ENCODE results near the gene C16orf86. TPM values are rescaled to one million over a fixed set of nuclear protein-coding genes. Genes with fewer than 3 reads are reported as not detected.

Gene C16orf86
- total RNA-seq, 3 donors from 2014 or later (not counting 1 experiment from before 2014, with no cell fraction given) = 3.5 to 4.4 (median 3.6) TPM

DNA sequence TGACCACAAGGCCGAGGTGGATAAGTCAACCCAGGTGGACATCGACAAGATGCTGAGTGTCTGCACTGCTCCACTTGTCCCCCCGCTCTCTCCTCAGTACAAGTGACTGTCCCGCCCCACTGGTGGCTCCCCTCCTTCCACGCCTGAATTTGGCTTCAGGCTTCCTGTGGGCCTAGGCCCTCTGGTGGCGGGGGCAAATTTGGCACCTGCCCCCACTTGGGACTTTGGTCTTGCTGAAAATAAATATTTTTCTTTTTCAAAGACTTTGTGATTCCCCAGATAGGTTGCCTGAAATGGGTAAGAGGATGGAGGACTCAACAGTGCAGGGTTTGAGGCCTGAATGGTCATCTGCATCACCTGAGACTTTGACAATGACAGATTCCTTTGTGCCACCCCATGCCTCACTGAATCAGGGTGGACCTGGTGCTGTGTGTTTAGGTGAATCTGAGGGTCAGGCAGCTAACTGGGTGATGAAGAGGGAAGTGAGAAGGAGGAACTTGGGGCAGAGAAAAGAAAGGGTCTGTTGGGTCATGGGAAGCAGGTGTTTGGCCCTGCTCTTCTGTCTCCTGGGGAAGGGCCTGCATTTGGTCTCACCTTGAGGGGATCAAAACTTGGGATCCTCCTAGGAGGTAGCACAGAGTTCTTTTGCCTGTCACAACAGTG, 2.0 kb downstream of the C16orf86 start:
- ATAC-seq (no peak), DNase-seq (peak in 1 of 2 donors; percentile 56)
- H3K27me3 Mint-ChIP-seq (ENCODE audit: low read depth in 2 of 2) = no peaks in the 10 kb centered on the region
- H3K9me3 Mint-ChIP-seq = no peaks in the 10 kb centered on the region
- Histone ChIP-seq H3K4me3 (ENCODE audit: low read length) (no peak overlapping the region), H3K27ac (ENCODE audit: low read length) (peak overlapping the region; percentile 50), H3K36me3 (ENCODE audit: control insufficient read depth, insufficient read depth, low read length) (no peaks in the 10 kb centered on the region), H3K9me3 (ENCODE audit: control insufficient read depth, insufficient read depth, low read length) (no peaks in the 10 kb centered on the region), H3K27me3 (ENCODE audit: control insufficient read depth, insufficient read depth, low read length) (no peaks in the 10 kb centered on the region), H3K4me1 (ENCODE audit: control insufficient read depth, insufficient read depth, low read length) (peaks cover 32% of the 10 kb centered on the region)
- peaks cover 5 to 27% of the 10 kb centered on the region in 2 donors for H3K4me1 Mint-ChIP-seq
- 75% methylated on average over 6 of the region's 6 CpGs for WGBS (ENCODE audit: insufficient coverage)
- peak overlapping the region in 1 of 2 donors; percentile 90 for H3K27ac Mint-ChIP-seq
- TF ChIP-seq, protein P1, sequence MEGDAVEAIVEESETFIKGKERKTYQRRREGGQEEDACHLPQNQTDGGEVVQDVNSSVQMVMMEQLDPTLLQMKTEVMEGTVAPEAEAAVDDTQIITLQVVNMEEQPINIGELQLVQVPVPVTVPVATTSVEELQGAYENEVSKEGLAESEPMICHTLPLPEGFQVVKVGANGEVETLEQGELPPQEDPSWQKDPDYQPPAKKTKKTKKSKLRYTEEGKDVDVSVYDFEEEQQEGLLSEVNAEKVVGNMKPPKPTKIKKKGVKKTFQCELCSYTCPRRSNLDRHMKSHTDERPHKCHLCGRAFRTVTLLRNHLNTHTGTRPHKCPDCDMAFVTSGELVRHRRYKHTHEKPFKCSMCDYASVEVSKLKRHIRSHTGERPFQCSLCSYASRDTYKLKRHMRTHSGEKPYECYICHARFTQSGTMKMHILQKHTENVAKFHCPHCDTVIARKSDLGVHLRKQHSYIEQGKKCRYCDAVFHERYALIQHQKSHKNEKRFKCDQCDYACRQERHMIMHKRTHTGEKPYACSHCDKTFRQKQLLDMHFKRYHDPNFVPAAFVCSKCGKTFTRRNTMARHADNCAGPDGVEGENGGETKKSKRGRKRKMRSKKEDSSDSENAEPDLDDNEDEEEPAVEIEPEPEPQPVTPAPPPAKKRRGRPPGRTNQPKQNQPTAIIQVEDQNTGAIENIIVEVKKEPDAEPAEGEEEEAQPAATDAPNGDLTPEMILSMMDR (IDR thresholded peaks at IDR 0.05) = no peak
- intact Hi-C loops (cut with micrococcal nuclease) = loop anchor here (1.0 to 5.0 kb wide), 3 partner anchors 121 to 147 kb away; partner anchors contain the start of genes RANBP10 and TSNAXIP1
- peak overlapping the region; percentile 60 for H3K4me3 Mint-ChIP-seq
- H3K36me3 Mint-ChIP-seq = no peaks in the 10 kb centered on the region

DNA sequence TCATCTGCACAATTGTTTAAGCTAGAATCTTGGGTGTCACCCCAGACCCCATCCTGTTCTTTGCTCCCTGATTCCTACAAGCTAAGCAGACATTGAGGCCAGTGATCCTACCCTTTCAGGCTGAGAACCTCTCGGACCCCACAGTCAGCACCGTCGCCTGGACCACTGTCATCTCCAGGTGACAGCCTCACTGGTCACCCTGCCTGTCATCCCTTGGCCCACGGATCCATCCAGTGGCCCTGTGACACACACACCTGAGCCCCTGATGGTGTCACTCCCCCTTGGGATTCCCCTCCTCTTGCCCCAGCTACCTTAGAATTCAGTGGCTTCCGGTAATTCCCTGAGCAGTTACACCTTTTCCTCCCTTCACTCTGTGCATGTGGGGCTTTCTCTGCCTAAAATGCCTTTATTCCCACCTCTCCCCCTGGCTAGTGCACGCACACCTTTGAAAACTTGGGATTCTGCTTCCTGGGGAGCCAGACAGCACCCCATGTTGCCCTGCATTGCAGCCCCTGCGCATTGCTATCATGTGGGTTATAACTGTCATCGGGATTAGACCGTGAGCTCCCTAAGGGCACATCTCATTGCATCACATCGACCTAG, 3.0 kb downstream of the C16orf86 start:
- Histone ChIP-seq H3K36me3 (ENCODE audit: control insufficient read depth, insufficient read depth, low read length) (no peaks in the 10 kb centered on the region), H3K27me3 (ENCODE audit: control insufficient read depth, insufficient read depth, low read length) (no peaks in the 10 kb centered on the region), H3K27ac (ENCODE audit: low read length) (no peak overlapping the region), H3K4me1 (ENCODE audit: control insufficient read depth, insufficient read depth, low read length) (peaks cover 32% of the 10 kb centered on the region), H3K9me3 (ENCODE audit: control insufficient read depth, insufficient read depth, low read length) (no peaks in the 10 kb centered on the region), H3K4me3 (ENCODE audit: low read length) (no peak overlapping the region)
- Mint-ChIP-seq H3K4me3 (peak overlapping the region; percentile 17), H3K36me3 (no peaks in the 10 kb centered on the region), H3K27ac (no peak overlapping the region), H3K9me3 (no peaks in the 10 kb centered on the region), H3K4me1 (peaks cover 5 to 22% of the 10 kb centered on the region in 2 donors), H3K27me3 (ENCODE audit: low read depth in 2 of 2) (no peaks in the 10 kb centered on the region)
- ATAC-seq (no peak), DNase-seq (no peak)
- WGBS (ENCODE audit: insufficient coverage) = 93% methylated on average over 10 of the region's 10 CpGs
- intact Hi-C loops (cut with micrococcal nuclease) = loop anchor here (5.0 kb wide), 1 partner anchor 138 kb away; the partner anchor contains the start of genes RANBP10 and TSNAXIP1
- TF ChIP-seq, protein P1 (IDR thresholded peaks at IDR 0.05) = no peak

DNA sequence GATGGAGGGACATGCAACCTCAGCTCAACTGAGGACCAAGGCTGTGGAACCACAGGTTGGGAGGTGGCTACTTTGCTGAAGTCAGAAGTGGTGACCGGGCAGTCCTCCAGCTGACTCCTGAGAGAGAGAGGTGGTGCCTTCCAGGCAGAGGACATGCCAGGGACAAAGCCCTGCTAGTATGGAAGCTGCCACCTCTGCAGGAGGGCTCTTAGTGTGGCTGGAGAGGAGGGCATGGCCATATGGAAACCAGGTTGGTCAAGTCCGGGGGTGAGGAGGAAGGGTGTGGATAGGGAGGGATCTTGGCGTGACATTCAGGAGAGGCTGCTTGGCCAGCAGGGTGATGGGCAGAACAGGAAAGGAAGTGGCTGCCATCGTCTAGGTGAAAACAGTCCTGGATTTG, 5.7 kb downstream of the C16orf86 start:
- no peak overlapping the region for H3K4me3 ChIP-seq (ENCODE audit: low read length)
- no peaks in the 10 kb centered on the region for H3K9me3 ChIP-seq (ENCODE audit: control insufficient read depth, insufficient read depth, low read length)
- 61% methylated on average over 4 of the region's 4 CpGs for WGBS (ENCODE audit: insufficient coverage)
- H3K27ac ChIP-seq (ENCODE audit: low read length) = no peak overlapping the region
- peaks cover 0 to 11% of the 10 kb centered on the region in 2 donors for H3K4me1 Mint-ChIP-seq
- intact Hi-C loops (cut with micrococcal nuclease) = loop anchor here (2.0 kb wide), 1 partner anchor 256 kb away; no protein-coding TSS in a partner anchor
- no peaks in the 10 kb centered on the region for H3K9me3 Mint-ChIP-seq
- H3K27me3 Mint-ChIP-seq (ENCODE audit: low read depth in 2 of 2) = no peaks in the 10 kb centered on the region
- TF ChIP-seq, protein P1 (IDR thresholded peaks at IDR 0.05) = no peak
- no peaks in the 10 kb centered on the region for H3K27me3 ChIP-seq (ENCODE audit: control insufficient read depth, insufficient read depth, low read length)
- no peaks in the 10 kb centered on the region for H3K36me3 Mint-ChIP-seq
- ATAC-seq (no peak), DNase-seq (no peak)
- no peaks in the 10 kb centered on the region for H3K36me3 ChIP-seq (ENCODE audit: control insufficient read depth, insufficient read depth, low read length)
- H3K4me3 Mint-ChIP-seq = no peak overlapping the region
- no peak overlapping the region for H3K27ac Mint-ChIP-seq
- H3K4me1 ChIP-seq (ENCODE audit: control insufficient read depth, insufficient read depth, low read length) = peaks cover 20% of the 10 kb centered on the region
